Neural progenitor cell (in vitro differentiated cells): Measurements from ENCODE around the gene CNTN1. TPM values are rescaled to one million over a fixed set of nuclear protein-coding genes. Genes with fewer than 3 reads are reported as not detected.

Experiments
- DNase-seq: peaks from one replicate; pipeline ENCODE4 v3.0.0-alpha.2; 2016; ENCODE audit warnings: low spot score
- H2AFZ ChIP-seq: fragments of 200-600 bp; sonication (generic); replicated peaks from 2 replicates; pipeline ENCODE4 v1.6.1; 2016; ENCODE audit warnings: antibody characterized with exemption
- H3F3A ChIP-seq: fragments of 200-600 bp; sonication (generic); 2 replicates; pipeline ENCODE4 v1.6.1; 2016; ENCODE audit warnings: antibody characterized with exemption, low read depth
- H3K27ac ChIP-seq: fragments of 200-600 bp; sonication (generic); 2 replicates; pipeline ENCODE4 v1.5.1; 2016; ENCODE audit warnings: mild to moderate bottlenecking
- H3K27me3 ChIP-seq: fragments of 200-600 bp; sonication (generic); 2 replicates; pipeline ENCODE4 v1.6.1; 2016; ENCODE audit warnings: mild to moderate bottlenecking, moderate library complexity
- H3K36me3 ChIP-seq: fragments of 200-600 bp; sonication (generic); 2 replicates; pipeline ENCODE4 v1.5.1; 2016
- H3K4me1 ChIP-seq: fragments of 200-600 bp; sonication (generic); 2 replicates; pipeline ENCODE4 v1.6.1; 2016; ENCODE audit warnings: mixed run types
- H3K4me2 ChIP-seq: fragments of 200-600 bp; sonication (generic); 2 replicates; pipeline ENCODE4 v1.6.1; 2016
- H3K4me3 ChIP-seq: fragments of 200-600 bp; sonication (generic); 2 replicates; pipeline ENCODE4 v1.5.1; 2016
- H3K79me2 ChIP-seq: fragments of 200-600 bp; sonication (generic); 2 replicates; pipeline ENCODE4 v1.6.1; 2016; ENCODE audit warnings: low read depth
- H3K9ac ChIP-seq: fragments of 200-600 bp; sonication (generic); 2 replicates; pipeline ENCODE4 v1.6.1; 2016
- H3K9me3 ChIP-seq: fragments of 200-600 bp; sonication (generic); 2 replicates; pipeline ENCODE4 v1.5.1; 2016; ENCODE audit warnings: low read depth
- H4K20me1 ChIP-seq: fragments of 200-600 bp; sonication (generic); 2 replicates; pipeline ENCODE4 v1.6.1; 2016; ENCODE audit warnings: low read depth
- H3K27ac Mint-ChIP-seq: 3 replicates; pipeline ENCODE4 v1.8.0; 2021; ENCODE audit warnings: mixed read lengths
- H3K27me3 Mint-ChIP-seq: 2 replicates; pipeline ENCODE4 v1.8.0; 2022; ENCODE audit warnings: low read depth, mild to moderate bottlenecking, inconsistent platforms, moderate library complexity, mixed read lengths; ENCODE audit not compliant: insufficient read depth
- H3K36me3 Mint-ChIP-seq: 3 replicates; pipeline ENCODE4 v1.8.0; 2021; ENCODE audit warnings: mixed read lengths
- H3K4me1 Mint-ChIP-seq: 3 replicates; pipeline ENCODE4 v1.8.0; 2021; ENCODE audit warnings: mixed read lengths
- H3K4me3 Mint-ChIP-seq: 3 replicates; pipeline ENCODE4 v1.8.0; 2021; ENCODE audit warnings: mild to moderate bottlenecking, moderate library complexity, mixed read lengths
- H3K9me3 Mint-ChIP-seq: 3 replicates; pipeline ENCODE4 v1.8.0; 2020; ENCODE audit warnings: mixed read lengths
- CTCF ChIP-seq: fragments of 200-600 bp; sonication (generic); IDR thresholded peaks from 2 replicates; pipeline ENCODE4 v1.5.1; 2017; ENCODE audit warnings: antibody characterized with exemption, mild to moderate bottlenecking
- EZH2 ChIP-seq: fragments of 200-600 bp; sonication (generic); IDR thresholded peaks from 2 replicates; pipeline ENCODE4 v1.6.1; 2017; ENCODE audit warnings: antibody characterized with exemption, mild to moderate bottlenecking, moderate library complexity
- EZH2phosphoT487 ChIP-seq: fragments of 200-600 bp; sonication (generic); IDR thresholded peaks from 2 replicates; pipeline ENCODE4 v1.6.1; 2017; ENCODE audit warnings: antibody characterized with exemption
- total RNA-seq: library from RNA; depleted of rRNA; stranded (reverse); fragments of >200 nt; gene quantifications from 2 replicates; pipeline ENCODE4 v1.2.3, GENCODE V29; 2015; ENCODE audit warnings: low replicate concordance

Gene CNTN1
- total RNA-seq, 1 donor from 2014 or later = 0.17 TPM

- no peak for DNase-seq
- H3K4me1 Mint-ChIP-seq = peaks cover 5% of the 10 kb centered on the region
- H3K27ac ChIP-seq = no peak overlapping the region
- H3K4me1 ChIP-seq = peaks cover 10% of the 10 kb centered on the region
- H3K9me3 ChIP-seq = no peaks in the 10 kb centered on the region
- H3K27me3 Mint-ChIP-seq = no peaks in the 10 kb centered on the region
- TF ChIP-seq CTCF (no peak), EZH2 (no peak), EZH2phosphoT487 (no peak)
- H3K4me3 Mint-ChIP-seq = no peak overlapping the region
- H3K79me2 ChIP-seq = no peaks in the 10 kb centered on the region
- no peaks in the 10 kb centered on the region for H3K9me3 Mint-ChIP-seq
- no peak overlapping the region for H3K9ac ChIP-seq
- no peak overlapping the region for H3K4me3 ChIP-seq
- H3K4me2 ChIP-seq = no peak overlapping the region
- H3F3A ChIP-seq = no peaks in the 10 kb centered on the region
- no peaks in the 10 kb centered on the region for H3K27me3 ChIP-seq
- no peaks in the 10 kb centered on the region for H4K20me1 ChIP-seq
- H2AFZ ChIP-seq = no peak overlapping the region
- no peak overlapping the region for H3K27ac Mint-ChIP-seq
- H3K36me3 ChIP-seq = no peaks in the 10 kb centered on the region
- no peaks in the 10 kb centered on the region for H3K36me3 Mint-ChIP-seq
Observed at GRCh38 chr12:40770781-40771180, 78.5 kb downstream of the CNTN1 start.

GRCh38 chr12:40775661-40776060 lies 83.4 kb downstream of the CNTN1 start:
- Histone ChIP-seq H3K4me1 (no peaks in the 10 kb centered on the region), H3K27me3 (no peaks in the 10 kb centered on the region), H3F3A (no peaks in the 10 kb centered on the region), H3K36me3 (no peaks in the 10 kb centered on the region), H4K20me1 (no peaks in the 10 kb centered on the region), H3K79me2 (no peaks in the 10 kb centered on the region), H3K9me3 (no peaks in the 10 kb centered on the region), H3K4me2 (no peak overlapping the region), H2AFZ (no peak overlapping the region), H3K27ac (no peak overlapping the region), H3K9ac (no peak overlapping the region), H3K4me3 (no peak overlapping the region)
- Mint-ChIP-seq H3K27me3 (no peaks in the 10 kb centered on the region), H3K27ac (no peak overlapping the region), H3K9me3 (no peaks in the 10 kb centered on the region), H3K4me1 (no peaks in the 10 kb centered on the region), H3K4me3 (no peak overlapping the region), H3K36me3 (no peaks in the 10 kb centered on the region)
- no peak for DNase-seq
- TF ChIP-seq EZH2phosphoT487 (no peak), CTCF (no peak), EZH2 (no peak)

GRCh38 chr12:40784102-40784501 lies 91.9 kb downstream of the CNTN1 start:
- H3K9ac ChIP-seq = no peak overlapping the region
- H3K27ac Mint-ChIP-seq = no peak overlapping the region
- no peak for DNase-seq

More at GRCh38 chr12:40784102-40784501, 91.9 kb downstream of the CNTN1 start:
- Histone ChIP-seq H4K20me1 (no peaks in the 10 kb centered on the region), H3K79me2 (no peaks in the 10 kb centered on the region), H3K27ac (no peak overlapping the region), H3K4me3 (no peak overlapping the region), H3K4me1 (no peaks in the 10 kb centered on the region), H3F3A (no peaks in the 10 kb centered on the region), H3K36me3 (no peaks in the 10 kb centered on the region), H2AFZ (no peak overlapping the region), H3K4me2 (no peak overlapping the region), H3K27me3 (no peaks in the 10 kb centered on the region), H3K9me3 (no peaks in the 10 kb centered on the region)
- Mint-ChIP-seq H3K4me3 (no peak overlapping the region), H3K4me1 (no peaks in the 10 kb centered on the region), H3K9me3 (peaks cover 2% of the 10 kb centered on the region), H3K27me3 (no peaks in the 10 kb centered on the region), H3K36me3 (no peaks in the 10 kb centered on the region)
- TF ChIP-seq EZH2 (no peak), CTCF (no peak), EZH2phosphoT487 (no peak)
